IMR-90 (cell line): Measurements from ENCODE around the gene TUSC1. TPM values are rescaled to one million over a fixed set of nuclear protein-coding genes. Genes with fewer than 3 reads are reported as not detected.

ENCODE experiments used
- ATAC-seq: fragments of 200-7000 bp; cut with Tn5 transposase; 2 replicates; pipeline ENCODE4 v1.9.1; 2020; ENCODE audit warnings: low read depth, mild to moderate bottlenecking, moderate library complexity
- BruUV-seq: library from RNA; stranded (reverse); fragments of 400-500 nt; replicated peaks from 2 replicates; lab custom pipeline; 2021; lab: Mats Ljungman, UMichigan
- CTCF ChIA-PET: fragments of 300-600 bp; formaldehyde crosslinking; extraction: SDS; loops from one replicate; lab custom pipeline; 2021; ENCODE audit warnings: antibody characterized with exemption; lab: Yijun Ruan, JAX
- POLR2A ChIA-PET: fragments of 300-600 bp; sonication (Branson Sonifier 250); formaldehyde crosslinking; loops from one replicate; lab custom pipeline; 2022; ENCODE audit warnings: antibody characterized with exemption; ENCODE audit not compliant: unreplicated experiment; lab: Charles Lee
- DNase-seq: peaks from one replicate; pipeline ENCODE4 v3.0.0; 2013
- H2AFZ ChIP-seq: replicated peaks from 2 replicates; pipeline ENCODE3; 2013; ENCODE audit warnings: low read length, mild to moderate bottlenecking; ENCODE audit not compliant: poor library complexity
- H2AK5ac ChIP-seq: 2 replicates; pipeline ENCODE4 v1.6.1; 2013; ENCODE audit warnings: low read depth, low read length, inconsistent platforms
- H2AK9ac ChIP-seq: replicated peaks from 2 replicates; pipeline ENCODE3; 2013; ENCODE audit warnings: mild to moderate bottlenecking, low read depth, low read length, moderate library complexity; ENCODE audit not compliant: poor library complexity
- H2BK120ac ChIP-seq: 2 replicates; pipeline ENCODE4 v1.6.1; 2013; ENCODE audit warnings: low read depth, low read length, inconsistent platforms
- H2BK15ac ChIP-seq: 3 replicates; pipeline ENCODE4 v1.6.1; 2013; ENCODE audit warnings: low read depth, low read length, inconsistent platforms
- H2BK20ac ChIP-seq: 2 replicates; pipeline ENCODE4 v1.6.1; 2013; ENCODE audit warnings: low read depth, mild to moderate bottlenecking, inconsistent platforms, low read length, moderate library complexity
- H2BK5ac ChIP-seq: 2 replicates; pipeline ENCODE4 v1.6.1; 2013; ENCODE audit warnings: mild to moderate bottlenecking, low read depth, low read length, inconsistent platforms; ENCODE audit not compliant: poor library complexity, severe bottlenecking
- H3K14ac ChIP-seq: replicated peaks from 2 replicates; pipeline ENCODE4 v1.6.1; 2013; ENCODE audit warnings: low read depth, low read length, inconsistent platforms
- H3K18ac ChIP-seq: 2 replicates; pipeline ENCODE4 v1.6.1; 2013; ENCODE audit warnings: low read depth, low read length, control low read depth
- H3K23ac ChIP-seq: 2 replicates; pipeline ENCODE4 v1.6.1; 2013; ENCODE audit warnings: low read depth, low read length, inconsistent platforms
- H3K27ac ChIP-seq: 2 replicates; pipeline ENCODE4 v1.5.1; 2013; ENCODE audit warnings: mild to moderate bottlenecking, control low read depth, low read length; ENCODE audit not compliant: insufficient read depth
- H3K27me3 ChIP-seq: 2 replicates; pipeline ENCODE4 v1.6.1; 2013; ENCODE audit warnings: low read length; ENCODE audit not compliant: control insufficient read depth, insufficient read depth
- H3K36me3 ChIP-seq: 2 replicates; pipeline ENCODE4 v1.6.1; 2013; ENCODE audit warnings: low read length, mixed read lengths; ENCODE audit not compliant: control insufficient read depth, insufficient read depth
- H3K4ac ChIP-seq: 2 replicates; pipeline ENCODE4 v1.6.1; 2013; ENCODE audit warnings: low read depth, low read length, inconsistent platforms
- H3K4me1 ChIP-seq: 2 replicates; pipeline ENCODE4 v1.6.1; 2013; ENCODE audit warnings: low read length, mixed read lengths; ENCODE audit not compliant: control insufficient read depth, insufficient read depth
- H3K4me2 ChIP-seq: 2 replicates; pipeline ENCODE4 v1.6.1; 2013; ENCODE audit warnings: low read depth, mild to moderate bottlenecking, control low read depth, low read length, moderate library complexity
- H3K4me3 ChIP-seq: 2 replicates; pipeline ENCODE4 v1.5.1; 2013; ENCODE audit warnings: low read depth, mild to moderate bottlenecking, control low read depth, low read length, moderate library complexity; ENCODE audit not compliant: insufficient read depth
- H3K56ac ChIP-seq: 2 replicates; pipeline ENCODE4 v1.6.1; 2013; ENCODE audit warnings: low read length, inconsistent platforms; ENCODE audit not compliant: insufficient read depth; ENCODE audit errors: extremely low read depth
- H3K79me1 ChIP-seq, 2 experiments: 2 replicates each; pipeline ENCODE4 v1.6.1; 2013; ENCODE audit warnings: low read length in 2 of 2, inconsistent platforms in 1 of 2, low read depth in 1 of 2
- H3K9ac ChIP-seq: 2 replicates; pipeline ENCODE4 v1.6.1; 2013; ENCODE audit warnings: low read depth, low read length, control low read depth
- H3K9me1 ChIP-seq: 2 replicates; pipeline ENCODE4 v1.6.1; 2013; ENCODE audit warnings: low read length, inconsistent platforms; ENCODE audit not compliant: insufficient read depth
- H3K9me3 ChIP-seq: 2 replicates; pipeline ENCODE4 v1.6.1; 2013; ENCODE audit warnings: low read length; ENCODE audit not compliant: control insufficient read depth, insufficient read depth
- H4K20me1 ChIP-seq: 2 replicates; pipeline ENCODE4 v1.6.1; 2013; ENCODE audit warnings: low read length, inconsistent platforms; ENCODE audit not compliant: insufficient read depth
- H4K5ac ChIP-seq: 2 replicates; pipeline ENCODE4 v1.6.1; 2013; ENCODE audit warnings: mild to moderate bottlenecking, low read depth, low read length, control low read depth
- H4K8ac ChIP-seq, 2 experiments: 2 replicates each; pipeline ENCODE4 v1.6.1; 2013; ENCODE audit warnings: low read depth in 2 of 2, low read length in 2 of 2, control low read depth in 1 of 2, inconsistent platforms in 1 of 2
- H4K91ac ChIP-seq: 2 replicates; pipeline ENCODE4 v1.6.1; 2013; ENCODE audit warnings: low read depth, low read length, inconsistent platforms; ENCODE audit not compliant: insufficient read depth
- MAFK ChIP-seq: IDR thresholded peaks from 2 replicates; pipeline ENCODE4 v1.6.1; 2012; ENCODE audit warnings: low read depth, low read length, improper control_type of control experiment
- RFX5 ChIP-seq: IDR thresholded peaks from 2 replicates; pipeline ENCODE4 v1.8.0; 2012; ENCODE audit warnings: low read depth, mild to moderate bottlenecking, low read length, moderate library complexity
- WGBS, 2 experiments: methylation state at CpG; one replicate each; pipeline versions ENCODE4 v1.1.5 to v1.1.7; 2013; ENCODE audit warnings: missing lambda C conversion rate in 2 of 2; ENCODE audit not compliant: insufficient read length in 1 of 2; ENCODE audit errors: extremely low coverage in 2 of 2; 5-methylcytosine and 5-hydroxymethylcytosine counted together
- dilution Hi-C: fragments of 300-500 bp; cut with HindIII; formaldehyde crosslinking; loops from one replicate; pipeline ENCODE4 v1.14.3; 2018; ENCODE audit warnings: low sequenced_read_pairs; ENCODE audit not compliant: unreplicated experiment
- in situ Hi-C: fragments of 300-500 bp; cut with MboI; formaldehyde crosslinking; loops from 3 replicates; pipeline ENCODE4 v1.14.3; 2019; ENCODE audit warnings: low sequenced_read_pairs, inconsistent platforms, mixed read lengths
- intact Hi-C: fragments of 100-400 bp; cut with micrococcal nuclease; formaldehyde crosslinking; loops from 2 replicates; pipeline ENCODE4 v1.10.0; 2022
- polyA plus RNA-seq, 3 experiments: library from polyadenylated mRNA; depleted of rRNA; stranded (reverse); fragments of >200 nt; gene quantifications; 2 replicates each; pipeline ENCODE4 v1.2.3, GENCODE V29; 2012; ENCODE audit warnings: low replicate concordance in 1 of 3
- total RNA-seq: library from RNA; depleted of rRNA; stranded (reverse); fragments of >200 nt; gene quantifications from 2 replicates; pipeline ENCODE4 v1.2.3, GENCODE V29; 2012

Gene TUSC1
- total and polyA plus RNA-seq, 2 of the 4 experiments (the other 2 are of a cell fraction): 2.0 to 4.4 TPM

DNA sequence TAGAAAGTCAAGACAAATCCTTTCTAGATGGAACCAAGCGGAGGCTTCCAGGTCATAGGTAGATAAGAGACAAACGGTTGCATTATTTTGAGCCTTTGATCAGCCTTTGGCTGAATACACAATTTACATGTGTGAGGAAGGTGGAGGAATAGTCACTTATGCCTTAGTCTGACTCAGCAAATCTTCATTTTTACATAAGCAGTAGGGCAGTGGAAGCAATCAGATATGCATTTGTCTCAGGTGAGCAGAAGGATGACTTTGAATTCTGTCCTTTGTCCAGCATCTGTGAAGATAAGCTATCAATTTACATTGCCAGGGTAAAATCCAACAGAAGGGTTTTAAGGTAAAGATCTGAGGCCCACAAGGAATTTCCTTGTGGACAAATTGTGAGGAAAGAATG, 23.8 kb downstream of the TUSC1 start:
- Histone ChIP-seq H3K18ac (no peak overlapping the region), H3K79me1 (no peaks in the 10 kb centered on the region), H4K20me1 (no peaks in the 10 kb centered on the region), H3K27ac (no peak overlapping the region), H2AK9ac (no peak overlapping the region), H4K8ac (no peak overlapping the region), H3K4ac (no peak overlapping the region), H3K9me3 (no peaks in the 10 kb centered on the region), H3K23ac (no peak overlapping the region), H2AFZ (no peak overlapping the region), H2BK15ac (no peak overlapping the region), H2BK20ac (no peak overlapping the region), H3K27me3 (no peaks in the 10 kb centered on the region), H3K36me3 (no peaks in the 10 kb centered on the region), H4K91ac (no peak overlapping the region), H3K56ac (no peak overlapping the region), H2AK5ac (no peak overlapping the region), H3K4me1 (no peaks in the 10 kb centered on the region), H2BK120ac (no peak overlapping the region), H2BK5ac (no peak overlapping the region), H3K14ac (no peak overlapping the region), H3K9me1 (no peaks in the 10 kb centered on the region), H3K4me2 (no peak overlapping the region), H4K5ac (no peak overlapping the region), H3K4me3 (no peak overlapping the region), H3K9ac (no peak overlapping the region)
- in situ Hi-C loops: no loop called here
- WGBS, 2 experiments: no CpG with 5 or more reads among the region's 2 CpGs
- DNase-seq: no peak
- no peak for TF ChIP-seq RFX5
- peak; percentile 74 for TF ChIP-seq MAFK
- no TSS peak for BruUV-seq
- CTCF ChIA-PET: no interaction called here
- dilution Hi-C loops: no loop called here
- intact Hi-C loops: no loop called here
- POLR2A ChIA-PET: no interaction called here
- ATAC-seq: no peak
